ENCODE data around the gene WNT6. TPM values are rescaled to one million over a fixed set of nuclear protein-coding genes. Genes with fewer than 3 reads are reported as not detected.

Gene WNT6
- total RNA-seq, 1 donor from 2014 or later: 118 TPM

DNA sequence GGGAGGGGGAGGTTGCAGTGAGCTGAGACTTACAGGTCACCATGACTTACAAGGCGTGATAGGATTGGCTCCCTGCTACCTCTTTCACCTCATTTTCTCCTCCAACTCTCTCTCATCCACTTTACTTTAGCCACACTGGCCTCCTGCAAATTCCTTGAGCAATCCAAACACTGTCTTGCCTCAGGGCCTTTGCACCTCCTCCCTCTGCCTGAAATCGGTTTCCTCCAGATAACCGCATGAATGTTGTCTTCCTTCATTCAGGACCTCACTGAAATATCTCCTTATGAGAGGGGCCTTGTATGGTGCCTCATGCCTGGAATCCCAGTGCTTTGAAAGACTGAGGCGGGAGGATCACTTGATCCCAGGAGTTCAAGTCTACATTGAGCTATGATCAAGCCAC is 42.8 kb downstream of the WNT6 start:
- H3K27ac Mint-ChIP-seq: no peak overlapping the region

DNA sequence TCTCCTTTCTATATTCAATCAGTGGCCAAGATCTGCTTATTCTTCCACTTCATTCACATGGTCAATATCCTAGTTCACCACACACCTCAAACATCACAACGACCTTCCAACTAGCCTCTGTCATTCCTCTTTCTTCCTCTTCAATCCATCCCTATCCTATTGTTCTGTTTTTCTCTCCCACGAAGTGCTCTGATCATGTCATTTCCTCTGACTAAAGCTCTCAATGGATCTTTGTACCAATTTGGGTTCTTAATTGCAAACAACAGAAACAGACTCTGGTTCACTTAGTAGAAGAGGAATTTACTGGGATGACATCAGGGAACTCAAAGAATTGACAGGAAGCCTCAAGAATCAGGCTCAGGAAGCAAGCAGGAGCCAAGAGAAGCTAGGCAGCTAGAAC is 44.6 kb downstream of the WNT6 start:
- Mint-ChIP-seq H3K27me3 (ENCODE audit: low read depth) (peaks cover 60% of the 10 kb centered on the region), H3K36me3 (no peaks in the 10 kb centered on the region), H3K9me3 (peaks cover 4% of the 10 kb centered on the region), H3K27ac (no peak overlapping the region), H3K4me3 (no peak overlapping the region), H3K4me1 (peaks cover 5% of the 10 kb centered on the region)
- TF ChIP-seq, protein P1, sequence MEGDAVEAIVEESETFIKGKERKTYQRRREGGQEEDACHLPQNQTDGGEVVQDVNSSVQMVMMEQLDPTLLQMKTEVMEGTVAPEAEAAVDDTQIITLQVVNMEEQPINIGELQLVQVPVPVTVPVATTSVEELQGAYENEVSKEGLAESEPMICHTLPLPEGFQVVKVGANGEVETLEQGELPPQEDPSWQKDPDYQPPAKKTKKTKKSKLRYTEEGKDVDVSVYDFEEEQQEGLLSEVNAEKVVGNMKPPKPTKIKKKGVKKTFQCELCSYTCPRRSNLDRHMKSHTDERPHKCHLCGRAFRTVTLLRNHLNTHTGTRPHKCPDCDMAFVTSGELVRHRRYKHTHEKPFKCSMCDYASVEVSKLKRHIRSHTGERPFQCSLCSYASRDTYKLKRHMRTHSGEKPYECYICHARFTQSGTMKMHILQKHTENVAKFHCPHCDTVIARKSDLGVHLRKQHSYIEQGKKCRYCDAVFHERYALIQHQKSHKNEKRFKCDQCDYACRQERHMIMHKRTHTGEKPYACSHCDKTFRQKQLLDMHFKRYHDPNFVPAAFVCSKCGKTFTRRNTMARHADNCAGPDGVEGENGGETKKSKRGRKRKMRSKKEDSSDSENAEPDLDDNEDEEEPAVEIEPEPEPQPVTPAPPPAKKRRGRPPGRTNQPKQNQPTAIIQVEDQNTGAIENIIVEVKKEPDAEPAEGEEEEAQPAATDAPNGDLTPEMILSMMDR (IDR thresholded peaks at IDR 0.05; ENCODE audit: unreplicated experiment): no peak
- no peak for DNase-seq (ENCODE audit: low spot score in 2 of 2, unreplicated experiment in 2 of 2)

More for the DNA sequence above, 42.8 kb downstream of the WNT6 start:
- Mint-ChIP-seq H3K27me3 (ENCODE audit: low read depth) (peaks cover 73% of the 10 kb centered on the region), H3K36me3 (no peaks in the 10 kb centered on the region), H3K4me3 (no peak overlapping the region), H3K4me1 (peaks cover 10% of the 10 kb centered on the region), H3K9me3 (peaks cover 4% of the 10 kb centered on the region)
- DNase-seq (ENCODE audit: low spot score in 2 of 2, unreplicated experiment in 2 of 2): no peak
- TF ChIP-seq, protein P1 (IDR thresholded peaks at IDR 0.05; ENCODE audit: unreplicated experiment): no peak

DNA sequence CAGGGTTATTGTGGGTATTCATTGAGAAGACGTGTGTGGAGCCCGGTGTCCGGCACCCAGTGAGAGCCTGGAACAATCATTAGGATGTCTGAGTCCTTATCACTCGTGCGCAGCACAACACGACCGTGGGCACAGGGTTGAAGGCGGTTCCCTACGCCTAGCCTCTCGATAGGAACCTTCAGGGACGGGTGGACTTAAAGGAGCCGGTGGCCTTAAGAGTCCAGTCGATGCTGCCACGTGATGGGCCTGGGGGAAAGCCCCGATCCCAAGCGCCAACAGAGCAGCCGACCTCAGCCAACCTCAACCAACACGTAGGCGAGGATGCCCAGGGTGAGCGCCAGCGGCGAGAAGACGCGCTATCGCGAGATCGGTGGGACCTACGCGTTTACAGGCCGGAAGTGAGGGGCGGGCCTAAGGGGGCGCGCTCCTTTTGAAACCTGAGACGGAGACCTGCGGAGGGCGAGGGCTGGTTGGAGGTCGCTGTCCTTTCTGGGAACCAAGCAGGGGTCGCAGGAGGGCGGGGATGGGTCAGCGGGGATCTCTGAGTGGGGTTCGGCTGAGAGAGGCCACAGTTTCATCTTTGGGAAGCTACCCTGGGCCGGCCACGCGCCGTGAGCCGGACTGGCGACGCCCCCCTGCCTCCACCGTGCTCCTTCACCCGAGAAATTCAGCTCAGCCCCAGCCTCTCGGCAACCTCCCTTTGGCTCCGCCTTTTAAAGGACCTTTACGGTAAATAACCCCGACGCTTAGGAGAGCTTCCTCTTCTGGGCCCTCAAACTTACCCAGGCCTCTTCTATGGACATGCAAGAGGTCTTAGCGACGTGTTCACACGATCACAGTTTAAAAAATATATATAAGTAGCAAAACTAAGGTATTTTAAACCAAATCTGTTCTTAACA is 49.4 kb downstream of the WNT6 start:
- peak; percentile 83 to 93 for DNase-seq (ENCODE audit: low spot score in 2 of 2, unreplicated experiment in 2 of 2)
- Mint-ChIP-seq H3K27ac (peak overlapping the region; percentile 67), H3K9me3 (no peaks in the 10 kb centered on the region), H3K4me3 (peak overlapping the region; percentile 79), H3K36me3 (no peaks in the 10 kb centered on the region), H3K4me1 (peaks cover 13% of the 10 kb centered on the region), H3K27me3 (ENCODE audit: low read depth) (peaks cover 25% of the 10 kb centered on the region)
- TF ChIP-seq, protein P1 (IDR thresholded peaks at IDR 0.05; ENCODE audit: unreplicated experiment): no peak

DNA sequence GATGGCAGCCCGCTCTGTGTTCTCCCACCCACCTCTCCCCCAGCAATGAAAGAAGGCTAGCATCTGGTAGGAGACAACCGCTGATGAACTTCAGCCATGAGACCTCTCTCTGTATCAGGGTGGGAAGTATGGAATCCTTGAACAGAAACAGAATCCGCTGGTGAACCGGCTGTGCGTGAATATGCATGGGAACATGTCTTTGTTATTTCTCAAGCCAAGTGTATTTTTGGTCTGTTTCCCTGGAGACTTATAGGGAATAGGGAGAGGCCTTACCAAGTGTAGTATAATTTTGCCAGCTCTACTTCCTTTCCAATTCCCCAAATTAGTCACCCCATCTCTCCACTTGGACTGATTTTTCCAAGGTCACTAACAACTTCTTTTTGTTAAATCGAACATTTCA is 51.1 kb downstream of the WNT6 start:
- Mint-ChIP-seq H3K27me3 (ENCODE audit: low read depth) (peaks cover 12% of the 10 kb centered on the region), H3K27ac (no peak overlapping the region), H3K4me1 (peaks cover 13% of the 10 kb centered on the region), H3K36me3 (no peaks in the 10 kb centered on the region), H3K9me3 (no peaks in the 10 kb centered on the region), H3K4me3 (no peak overlapping the region)
- TF ChIP-seq, protein P1 (IDR thresholded peaks at IDR 0.05; ENCODE audit: unreplicated experiment): no peak
- no peak for DNase-seq (ENCODE audit: low spot score in 2 of 2, unreplicated experiment in 2 of 2)

DNA sequence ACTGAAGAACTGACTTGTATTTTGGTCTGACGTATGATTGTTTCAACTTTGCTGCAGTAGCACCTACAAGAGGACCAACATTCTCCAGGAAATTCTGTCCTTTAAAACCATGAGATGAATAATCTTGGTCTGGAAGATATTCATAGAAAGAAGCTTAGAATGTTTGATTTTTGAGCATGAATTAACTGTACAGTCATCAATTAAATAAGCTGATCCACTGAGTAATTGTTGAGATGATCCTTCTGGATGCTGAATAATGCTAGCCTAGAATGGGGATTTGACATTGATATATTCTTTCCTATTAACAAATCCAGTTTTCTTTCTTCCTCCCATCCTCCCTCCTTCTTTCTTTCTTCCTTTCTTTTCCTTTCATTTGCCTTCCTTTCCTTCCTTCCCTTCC is 60.9 kb downstream of the WNT6 start:
- H3K36me3 Mint-ChIP-seq: peaks cover 15% of the 10 kb centered on the region
- TF ChIP-seq, protein P1 (IDR thresholded peaks at IDR 0.05; ENCODE audit: unreplicated experiment): no peak
- H3K27ac Mint-ChIP-seq: no peak overlapping the region

More for the DNA sequence above, 60.9 kb downstream of the WNT6 start:
- no peak for DNase-seq (ENCODE audit: low spot score in 2 of 2, unreplicated experiment in 2 of 2)
- no peak overlapping the region for H3K4me3 Mint-ChIP-seq
- no peaks in the 10 kb centered on the region for H3K27me3 Mint-ChIP-seq (ENCODE audit: low read depth)
- H3K9me3 Mint-ChIP-seq: peaks cover 15% of the 10 kb centered on the region
- H3K4me1 Mint-ChIP-seq: no peaks in the 10 kb centered on the region

Small RNA genes within 50 kb of the gene (microRNA-seq; reads per million reads assigned to microRNA genes)
- gene MIR9500: not detected

Other genes with a start within 250 kb of the WNT6 start
- gene ZNF142, start 200.2 kb upstream of the WNT6 start, total RNA-seq: 31.4 to 34.1 TPM (median 32.9 TPM) in 3 replicates
- gene BCS1L, start 200.1 kb upstream of the WNT6 start, total RNA-seq: 36.0 to 39.4 TPM (median 37.8 TPM) in 3 replicates
- 21.6 to 26.5 TPM (median 21.8 TPM) in 3 replicates for gene RNF25, start 187.8 kb upstream of the WNT6 start, total RNA-seq
- gene STK36, start 187.7 kb upstream of the WNT6 start, total RNA-seq: 115 to 127 TPM (median 120 TPM) in 3 replicates
- 54.8 to 65.5 TPM (median 61.8 TPM) in 3 replicates for gene TTLL4, start 149.0 kb upstream of the WNT6 start, total RNA-seq
- 15.6 to 16.8 TPM (median 16.6 TPM) in 3 replicates for gene CYP27A1, start 77.7 kb upstream of the WNT6 start, total RNA-seq
- 2.8 to 3.6 TPM (median 2.9 TPM) in 3 replicates for gene PRKAG3, start 28.0 kb upstream of the WNT6 start, total RNA-seq
- 50.7 to 53.2 TPM (median 51.8 TPM) in 3 replicates for gene WNT10A, start 21.0 kb downstream of the WNT6 start, total RNA-seq
- 0.69 to 0.97 TPM (median 0.90 TPM) in 3 replicates for gene CDK5R2, start 99.9 kb downstream of the WNT6 start, total RNA-seq
- 0.16 to 0.29 TPM (median 0.22 TPM) in 3 replicates for gene FEV, start 125.4 kb downstream of the WNT6 start, total RNA-seq
- not detected in 3 replicates for gene CRYBA2, start 133.6 kb downstream of the WNT6 start, total RNA-seq
- gene CFAP65, start 181.7 kb downstream of the WNT6 start, total RNA-seq: not detected in 3 replicates
- gene IHH, start 201.1 kb downstream of the WNT6 start, total RNA-seq: 0.18 to 0.62 TPM (median 0.38 TPM) in 3 replicates

All from mesothelial cell of epicardium (in vitro differentiated cells).